B cell (primary cell): Measurements from ENCODE around the gene LILRB4. TPM values are rescaled to one million over a fixed set of nuclear protein-coding genes. Genes with fewer than 3 reads are reported as not detected.
"Not testable (repeated sequence)": the region's sequence is repeated elsewhere in the genome, so short reads cannot be mapped to it uniquely, and the experiment has no call there.

Experiments used
- ATAC-seq: fragments of 200-7000 bp; cut with Tn5 transposase; one replicate; pipeline ENCODE4 v1.10.0; 2021; ENCODE audit warnings: low read depth, mild to moderate bottlenecking, moderate number of reproducible peaks, moderate library complexity
- CTCF ChIA-PET: fragments of 350-600 bp; sonication (Branson Sonifier 250); formaldehyde crosslinking; loops from one replicate; lab custom pipeline; 2021; ENCODE audit warnings: antibody characterized with exemption, inconsistent platforms; lab: Charles Lee
- POLR2A ChIA-PET: fragments of 350-600 bp; sonication (Branson Sonifier 250); formaldehyde crosslinking; loops from one replicate; lab custom pipeline; 2021; ENCODE audit warnings: antibody characterized with exemption; lab: Charles Lee
- DNase-seq: peaks from one replicate; pipeline ENCODE4 v3.0.0; 2013
- H2AFZ ChIP-seq: 2 replicates; pipeline ENCODE4 v1.6.1; 2012; ENCODE audit warnings: mild to moderate bottlenecking, low read depth, low read length; ENCODE audit not compliant: insufficient read depth, poor library complexity, severe bottlenecking
- H3K27ac ChIP-seq, 2 donors: 1 replicate in 1 of 2; 2 replicates in 1 of 2; pipeline ENCODE4 v1.5.1; 2012 to 2013; ENCODE audit warnings: low read length in 2 of 2, mild to moderate bottlenecking in 2 of 2, moderate library complexity in 1 of 2
- H3K27me3 ChIP-seq, 4 experiments: fragments of 200-600 bp in 1 of 4; sonication (generic) in 1 of 4; replicated peaks in 1 of 4; 1 replicate in 2 of 4; 2 replicates in 2 of 4; pipeline versions ENCODE4 v1.6.1 to v1.7.0; 2013 to 2016; ENCODE audit warnings: low read length in 3 of 4, mild to moderate bottlenecking in 2 of 4, mixed read lengths in 1 of 4, moderate library complexity in 1 of 4; ENCODE audit not compliant: insufficient read depth in 4 of 4, control insufficient read depth in 3 of 4; ENCODE audit errors: control extremely low read depth in 1 of 4
- H3K36me3 ChIP-seq, 2 experiments: replicated peaks in 1 of 2; 1 replicate in 1 of 2; 2 replicates in 1 of 2; pipeline versions ENCODE4 v1.6.1 to v1.7.1; 2013; ENCODE audit warnings: low read length in 1 of 2; ENCODE audit not compliant: insufficient read depth in 2 of 2, control insufficient read depth in 1 of 2; ENCODE audit errors: control extremely low read depth in 1 of 2, extremely low read depth in 1 of 2
- H3K4me1 ChIP-seq, 2 donors: fragments of 200-600 bp in 1 of 2; sonication (generic) in 1 of 2; 1 replicate in 1 of 2; 2 replicates in 1 of 2; pipeline versions ENCODE4 v1.5.1 to v1.6.1; 2013 to 2017; ENCODE audit warnings: low read length in 2 of 2; ENCODE audit not compliant: control insufficient read depth in 2 of 2, insufficient read depth in 2 of 2
- H3K4me2 ChIP-seq: replicated peaks from 2 replicates; pipeline ENCODE3; 2012; ENCODE audit warnings: mild to moderate bottlenecking, low read depth, low read length; ENCODE audit not compliant: poor library complexity, severe bottlenecking
- H3K4me3 ChIP-seq, 5 experiments: fragments of 200-600 bp in 1 of 5; sonication (generic) in 1 of 5; 1 replicate in 3 of 5; 2 replicates in 2 of 5; pipeline versions ENCODE4 v1.5.1 to v1.7.0; 2011 to 2016; ENCODE audit warnings: low read length in 4 of 5, mild to moderate bottlenecking in 4 of 5, low read depth in 2 of 5, control low read depth in 1 of 5, moderate library complexity in 1 of 5; ENCODE audit not compliant: insufficient read depth in 1 of 5; ENCODE audit errors: control extremely low read depth in 1 of 5, extremely low read depth in 1 of 5
- H3K79me2 ChIP-seq: fragments of 200-600 bp; sonication (generic); one replicate; pipeline ENCODE4 v1.6.0; 2016; ENCODE audit warnings: low read length; ENCODE audit not compliant: control insufficient read depth, insufficient read depth
- H3K9ac ChIP-seq: fragments of 200-600 bp; sonication (generic); 2 replicates; pipeline ENCODE4 v1.6.1; 2017; ENCODE audit warnings: mild to moderate bottlenecking, low read length, moderate library complexity
- H3K9me3 ChIP-seq, 3 donors: one replicate each; pipeline versions ENCODE4 v1.6.1 to v1.7.1; 2013; ENCODE audit warnings: low read length in 2 of 3; ENCODE audit not compliant: control insufficient read depth in 2 of 3, insufficient read depth in 1 of 3; ENCODE audit errors: control extremely low read depth in 1 of 3
- H4K20me1 ChIP-seq: 2 replicates; pipeline ENCODE4 v1.6.0; 2012; ENCODE audit warnings: mild to moderate bottlenecking, low read length; ENCODE audit not compliant: insufficient read depth, control insufficient read depth, poor library complexity, severe bottlenecking
- H3K27ac Mint-ChIP-seq: one replicate; pipeline ENCODE4 v1.8.0; 2021; ENCODE audit warnings: mixed read lengths
- H3K27me3 Mint-ChIP-seq: one replicate; pipeline ENCODE4 v1.8.0; 2021; ENCODE audit warnings: mixed read lengths
- H3K4me1 Mint-ChIP-seq: one replicate; pipeline ENCODE4 v1.8.0; 2021; ENCODE audit warnings: mixed read lengths
- H3K4me3 Mint-ChIP-seq: one replicate; pipeline ENCODE4 v1.8.0; 2021; ENCODE audit warnings: mixed read lengths
- H3K9me3 Mint-ChIP-seq: one replicate; pipeline ENCODE4 v1.8.0; 2022; ENCODE audit warnings: mixed read lengths; ENCODE audit not compliant: insufficient read depth
- CTCF ChIP-seq: fragments of 200-600 bp; IDR thresholded peaks from one replicate; pipeline ENCODE4 v1.8.0; 2022; ENCODE audit warnings: antibody characterized with exemption, mild to moderate bottlenecking
- EZH2 ChIP-seq: IDR thresholded peaks from 2 replicates; pipeline ENCODE4 v1.6.1; 2012; ENCODE audit warnings: borderline replicate concordance, low read depth, mild to moderate bottlenecking, moderate library complexity, low read length; ENCODE audit not compliant: insufficient read depth, poor library complexity, severe bottlenecking
- WGBS: methylation state at CpG from one replicate; pipeline ENCODE4 v1.1.5; 2013; ENCODE audit warnings: missing lambda C conversion rate; ENCODE audit not compliant: insufficient coverage; 5-methylcytosine and 5-hydroxymethylcytosine counted together
- intact Hi-C: fragments of 100-400 bp; cut with micrococcal nuclease; formaldehyde crosslinking; loops from one replicate; pipeline ENCODE4 v1.10.0; 2022
- polyA plus RNA-seq: library from polyadenylated mRNA; depleted of rRNA; stranded (reverse); fragments of >200 nt; gene quantifications from 2 replicates; pipeline ENCODE4 v1.2.3, GENCODE V29; 2012
- total RNA-seq, 2 donors: library from RNA; stranded (reverse); fragments of 120-200 nt in 1 of 2; gene quantifications; 1 replicate in 1 of 2; 2 replicates in 1 of 2; pipeline versions ENCODE4 v1.2.3 to v1.2.4, GENCODE V29; 2013 to 2022

The LILRB4 gene
- total and polyA plus RNA-seq, 2 donors (not counting 1 experiment from before 2014, with no cell fraction given) = 1.1 to 2.8 TPM

- H3K27me3 ChIP-seq = peaks cover 0 to 11% (median 4%) of the 10 kb centered on the region in 4 experiments
- Mint-ChIP-seq H3K4me3 (no peak overlapping the region), H3K27ac (no peak overlapping the region), H3K9me3 (no peaks in the 10 kb centered on the region), H3K4me1 (peaks cover 3% of the 10 kb centered on the region), H3K27me3 (peaks cover 22% of the 10 kb centered on the region)
- TF ChIP-seq EZH2 (no peak), CTCF (no peak)
- H3K4me1 ChIP-seq = no peaks in the 10 kb centered on the region
- H3K9me3 ChIP-seq = peaks cover 0 to 3% (median 0%) of the 10 kb centered on the region in 3 donors
- WGBS = 92% methylated on average over 4 of the region's 7 CpGs
- no peak overlapping the region for H3K27ac ChIP-seq
- H2AFZ ChIP-seq = no peak overlapping the region
- ATAC-seq = no peak
- ChIA-PET CTCF (no interaction called here), POLR2A (no interaction called here)
- H3K9ac ChIP-seq = no peak overlapping the region
- DNase-seq = no peak
- no peaks in the 10 kb centered on the region for H4K20me1 ChIP-seq
- no peaks in the 10 kb centered on the region for H3K79me2 ChIP-seq
- no peaks in the 10 kb centered on the region for H3K36me3 ChIP-seq
- intact Hi-C loops = no loop called here
- H3K4me2 ChIP-seq = no peak overlapping the region
- H3K4me3 ChIP-seq = no peak overlapping the region
Observed at GRCh38 chr19:54708781-54709180, 46.0 kb downstream of the LILRB4 start.

GRCh38 chr19:54709212-54709948, 46.6 kb downstream of the LILRB4 start:
- Histone ChIP-seq H3K4me1 (no peaks in the 10 kb centered on the region), H2AFZ (no peak overlapping the region), H3K27ac (no peak overlapping the region), H3K4me3 (no peak overlapping the region), H3K9me3 (peaks cover 0 to 3% (median 0%) of the 10 kb centered on the region in 3 donors), H4K20me1 (no peaks in the 10 kb centered on the region), H3K27me3 (peaks cover 0 to 11% (median 4%) of the 10 kb centered on the region in 4 experiments), H3K9ac (no peak overlapping the region), H3K4me2 (no peak overlapping the region), H3K36me3 (no peaks in the 10 kb centered on the region), H3K79me2 (no peaks in the 10 kb centered on the region)
- 90% methylated on average over 12 of the region's 18 CpGs for WGBS
- Mint-ChIP-seq H3K27ac (no peak overlapping the region), H3K9me3 (no peaks in the 10 kb centered on the region), H3K4me1 (peaks cover 3% of the 10 kb centered on the region), H3K4me3 (no peak overlapping the region), H3K27me3 (peaks cover 22% of the 10 kb centered on the region)
- intact Hi-C loops = no loop called here
- CTCF ChIA-PET = no interaction called here
- POLR2A ChIA-PET = no interaction called here
- DNase-seq (no peak), ATAC-seq (no peak)
- TF ChIP-seq CTCF (no peak), EZH2 (no peak)

- H3K4me2 ChIP-seq, CTCF ChIA-PET, H3K79me2 ChIP-seq, H3K27ac ChIP-seq, ATAC-seq, H3K9ac ChIP-seq, H4K20me1 ChIP-seq, H3K9me3 Mint-ChIP-seq, H2AFZ ChIP-seq, H3K4me1 Mint-ChIP-seq, POLR2A ChIA-PET, H3K4me1 ChIP-seq, H3K4me3 ChIP-seq, H3K9me3 ChIP-seq, H3K27ac Mint-ChIP-seq, H3K4me3 Mint-ChIP-seq, intact Hi-C loops, H3K36me3 ChIP-seq, DNase-seq: not testable (repeated sequence)
- H3K27me3 Mint-ChIP-seq = peaks cover 22% of the 10 kb centered on the region
- WGBS = 85% methylated on average over 11 of the region's 13 CpGs
- H3K27me3 ChIP-seq = peaks cover 0 to 11% (median 4%) of the 10 kb centered on the region in 4 experiments
Observed at GRCh38 chr19:54709956-54710355, 47.2 kb downstream of the LILRB4 start.
